Jurkat, Clone E6-1 (cell line): ENCODE results near the gene DERL3.

Source experiments
- DNase-seq: peaks from one replicate; pipeline ENCODE4 v3.0.0-alpha.2; 2011; ENCODE audit warnings: low read depth, low spot score
- H3K4me3 ChIP-seq: 2 replicates; pipeline ENCODE4 v1.5.1; 2011; ENCODE audit warnings: mild to moderate bottlenecking, low read length, control low read depth, moderate library complexity

Gene DERL3

DNA sequence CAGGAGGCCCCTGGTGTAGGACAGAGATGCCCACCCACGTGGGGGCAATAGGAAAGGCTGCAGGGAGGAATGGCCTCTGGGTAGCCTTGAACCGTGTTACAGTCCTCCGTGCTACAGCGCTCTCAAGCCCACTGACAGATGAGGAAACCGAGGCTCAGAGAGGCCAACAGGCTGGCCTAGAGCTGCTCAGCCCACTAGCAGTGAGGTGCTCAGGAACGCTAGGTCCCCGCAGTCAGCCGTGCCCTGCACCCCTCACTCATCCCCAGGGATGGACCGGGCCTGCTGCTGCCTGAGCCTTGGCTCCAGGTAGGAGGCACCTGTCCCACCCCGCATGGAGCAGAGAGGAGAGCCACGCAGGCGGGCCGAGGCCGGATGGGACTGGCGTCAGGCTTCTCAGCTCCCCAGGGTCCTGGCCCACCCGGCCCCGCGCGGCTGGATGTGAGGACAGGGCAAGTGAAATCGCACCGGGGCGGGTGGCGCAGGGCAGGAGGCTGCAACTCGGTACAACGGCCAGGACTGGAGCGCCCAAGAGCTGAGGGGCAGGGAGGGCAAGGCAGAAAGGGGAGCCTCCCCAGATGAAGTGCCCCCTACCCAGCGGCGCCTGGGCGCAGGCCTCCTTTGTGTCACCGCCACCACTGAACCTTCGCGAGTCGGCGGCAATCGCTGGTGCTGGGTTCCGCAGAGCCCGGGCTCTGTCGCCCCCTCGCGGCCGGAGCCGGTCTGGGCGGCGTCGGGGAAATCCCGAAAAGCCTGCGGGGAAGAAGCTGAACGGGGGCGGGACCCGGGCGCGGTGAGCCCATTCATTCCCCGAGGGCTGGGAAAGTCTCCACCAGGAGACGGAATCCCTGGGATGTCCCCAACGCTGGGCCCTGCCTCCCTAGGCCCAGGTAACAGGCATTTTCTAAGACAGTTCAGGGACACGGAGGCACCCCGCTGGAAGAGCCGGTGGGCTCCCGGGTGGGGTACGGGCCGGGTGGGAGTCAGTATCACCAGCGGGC, 10.5 kb upstream of the DERL3 start:
- H3K4me3 ChIP-seq, result peak overlapping the region; percentile 16; the same call in 1 of the 2 replicates
- DNase-seq, result peak; percentile 52

DNA sequence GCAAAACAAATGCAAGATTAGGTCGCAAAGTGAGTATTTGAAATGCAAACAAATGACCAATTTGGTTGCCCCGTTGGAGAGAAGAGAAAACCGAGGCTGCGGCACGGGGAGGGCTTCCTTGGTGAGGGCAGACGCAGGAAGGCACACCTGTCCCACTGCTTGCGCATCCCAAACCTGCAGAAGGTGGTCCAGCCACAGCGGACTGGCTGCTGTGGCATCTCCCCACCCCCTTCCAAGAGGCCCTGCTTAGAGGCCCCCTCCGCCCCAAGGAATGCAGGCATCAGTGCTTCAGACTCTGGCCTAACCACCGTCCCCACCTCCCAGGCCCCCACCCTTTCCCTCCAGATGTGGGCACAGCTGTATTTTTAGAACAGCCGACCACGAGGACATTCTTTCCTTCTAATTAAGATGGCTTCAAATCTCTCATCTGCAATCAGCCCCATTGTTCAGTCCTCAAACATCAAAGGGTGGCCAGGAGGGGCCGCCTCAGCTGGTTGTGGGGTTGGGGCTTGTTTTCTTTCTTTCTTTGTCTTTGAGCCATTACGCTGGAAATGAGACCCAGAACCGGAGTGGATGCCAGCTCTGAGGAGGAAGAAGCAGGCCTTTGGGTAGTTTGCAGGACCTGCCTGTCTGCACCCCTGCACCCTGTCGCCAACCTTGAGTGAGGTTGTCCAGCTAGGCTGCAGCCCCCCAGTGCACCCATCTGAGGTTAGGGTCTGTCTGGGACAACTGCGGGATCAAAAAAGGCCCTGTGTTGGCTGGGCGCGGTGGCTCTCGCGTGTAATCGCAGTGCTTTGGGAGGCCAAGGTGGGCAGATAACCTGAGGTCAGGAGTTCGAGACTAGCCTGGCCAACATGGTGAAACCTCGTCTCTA, 9.4 kb upstream of the DERL3 start:
- no peak overlapping the region for H3K4me3 ChIP-seq
- no peak for DNase-seq

DNA sequence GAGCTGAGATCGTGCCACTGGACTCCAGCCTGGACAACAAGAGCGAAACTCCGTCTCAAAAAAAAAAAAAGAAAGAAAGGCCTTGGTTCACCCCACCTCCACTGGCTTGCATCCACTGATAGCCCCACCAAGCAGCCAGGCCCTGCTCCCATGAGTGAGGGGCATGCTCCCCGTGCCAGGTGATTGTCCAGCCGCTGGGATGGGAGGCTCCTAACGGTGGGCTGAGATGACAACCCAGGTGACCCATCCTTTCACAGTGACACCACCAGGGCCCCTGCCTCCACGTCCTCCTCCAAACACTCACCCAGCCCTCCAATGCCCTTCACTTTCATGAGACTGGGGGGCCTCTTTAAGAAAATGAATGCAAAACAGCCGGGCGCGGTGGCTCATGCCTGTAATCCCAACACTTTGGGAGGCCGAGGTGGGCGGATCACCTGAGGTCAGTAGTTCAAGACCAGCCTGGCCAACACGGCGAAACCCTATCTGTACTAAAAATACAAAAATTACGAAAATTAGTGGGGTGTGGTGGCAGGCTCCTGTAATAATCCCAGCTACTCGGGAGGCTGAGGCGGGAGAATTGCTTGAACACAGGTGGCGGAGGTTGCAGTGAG, 8.6 kb upstream of the DERL3 start:
- DNase-seq, result no peak
- no peak overlapping the region for H3K4me3 ChIP-seq

DNA sequence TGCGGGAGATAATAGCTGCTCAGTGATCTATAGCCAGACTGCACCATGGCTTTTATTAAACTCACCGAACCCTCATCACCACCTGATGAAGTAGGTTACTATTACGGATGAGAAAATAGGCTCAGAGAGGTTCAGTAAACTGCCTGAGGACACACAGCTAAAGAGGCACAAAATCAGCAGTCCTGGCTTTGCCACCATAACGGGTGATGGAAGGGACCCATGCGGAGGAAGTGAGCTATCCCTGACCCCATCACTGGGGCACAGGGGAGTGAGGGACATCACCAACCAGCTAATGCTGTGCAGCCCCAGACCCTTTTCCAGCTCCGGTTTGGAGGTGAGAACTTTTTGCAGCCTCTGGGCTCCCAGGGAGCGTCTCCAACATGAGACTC, 7.3 kb upstream of the DERL3 start:
- H3K4me3 ChIP-seq, result no peak overlapping the region
- no peak for DNase-seq

DNA sequence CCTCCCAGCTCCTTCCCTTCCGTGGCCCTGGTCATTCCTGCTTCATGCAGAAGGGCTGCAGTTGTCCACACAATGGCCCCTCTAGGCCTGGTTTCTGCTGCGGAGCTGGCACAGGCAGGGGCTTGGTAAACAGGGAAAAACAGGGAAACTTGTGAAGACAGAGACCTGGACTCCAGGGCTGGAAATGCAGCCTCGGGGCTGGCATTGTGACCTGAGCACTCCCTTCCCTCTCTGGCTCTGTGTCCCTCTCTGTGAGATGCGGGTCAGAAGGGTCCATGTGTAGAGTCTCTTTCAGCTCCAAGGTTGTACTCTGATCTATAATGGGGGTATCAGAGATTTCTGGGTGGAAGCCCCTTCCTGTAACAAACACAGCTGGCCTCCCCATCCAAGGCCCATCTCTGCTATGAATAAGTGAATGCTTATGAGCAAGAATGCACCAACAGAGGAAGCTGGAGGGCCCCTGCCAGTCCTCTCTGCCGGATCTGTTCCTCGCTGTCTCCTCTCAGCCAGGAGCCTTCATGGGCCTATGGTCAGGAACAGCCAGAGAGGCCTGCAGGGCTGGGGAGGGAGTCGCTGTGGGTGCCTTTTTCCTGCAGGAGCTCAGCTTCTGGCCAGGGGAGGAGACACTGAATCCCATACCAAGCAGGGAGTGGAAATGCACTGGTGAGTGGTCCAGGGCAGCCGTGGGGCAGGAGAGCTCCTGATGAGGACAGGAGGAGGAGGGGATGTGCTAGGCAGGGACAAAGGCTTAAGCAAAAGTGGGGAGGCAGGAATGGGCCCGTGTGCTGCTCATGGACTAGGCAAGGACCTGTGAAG, 6.7 kb upstream of the DERL3 start:
- no peak for DNase-seq
- no peak overlapping the region for H3K4me3 ChIP-seq

DNA sequence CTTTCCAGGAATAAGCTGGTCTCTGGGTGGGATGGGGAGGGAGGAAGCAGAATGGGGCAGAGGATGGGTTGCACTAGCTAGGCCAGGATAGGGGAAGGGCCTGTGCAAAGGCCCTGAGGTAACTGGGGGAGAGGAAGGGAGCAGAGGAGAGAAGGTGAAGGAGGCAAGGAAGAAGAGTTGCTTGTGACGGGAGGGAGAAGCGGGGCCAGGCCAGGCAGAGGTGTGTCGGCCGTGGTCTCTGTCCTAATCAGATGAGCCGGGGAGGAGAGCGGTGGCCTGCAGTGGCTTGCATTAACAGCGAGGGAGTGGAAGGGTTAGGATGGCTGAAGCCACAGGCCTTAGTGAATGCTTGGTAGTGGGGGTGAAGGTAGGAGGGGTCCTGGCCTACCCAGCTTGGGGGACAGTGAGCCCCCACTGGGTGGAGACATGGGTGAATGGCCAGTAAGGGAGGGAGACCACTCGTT, 6.0 kb upstream of the DERL3 start:
- no peak overlapping the region for H3K4me3 ChIP-seq

DNA sequence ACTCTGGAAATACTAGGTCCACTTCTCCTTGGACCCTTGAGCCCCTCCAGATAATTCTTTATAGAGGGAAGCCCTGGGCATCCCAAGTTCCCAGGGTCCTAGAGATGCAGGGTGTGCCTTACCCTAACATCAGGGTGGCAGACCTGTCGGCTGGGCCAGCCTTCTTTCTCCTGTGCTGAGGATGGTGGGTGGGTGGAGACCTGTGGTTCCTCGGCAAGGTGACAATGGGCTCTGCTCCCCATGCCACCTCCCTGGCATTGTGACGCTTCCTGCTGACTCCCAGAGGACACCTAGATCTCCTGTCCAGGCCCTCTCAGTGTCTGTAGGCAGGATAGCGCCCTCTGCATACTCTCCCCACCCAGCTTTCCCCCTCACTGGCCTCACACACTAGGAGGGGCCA, 3.8 kb upstream of the DERL3 start:
- H3K4me3 ChIP-seq, result no peak overlapping the region
- no peak for DNase-seq

More for the DNA sequence above, 6.0 kb upstream of the DERL3 start:
- DNase-seq, result no peak

DNA sequence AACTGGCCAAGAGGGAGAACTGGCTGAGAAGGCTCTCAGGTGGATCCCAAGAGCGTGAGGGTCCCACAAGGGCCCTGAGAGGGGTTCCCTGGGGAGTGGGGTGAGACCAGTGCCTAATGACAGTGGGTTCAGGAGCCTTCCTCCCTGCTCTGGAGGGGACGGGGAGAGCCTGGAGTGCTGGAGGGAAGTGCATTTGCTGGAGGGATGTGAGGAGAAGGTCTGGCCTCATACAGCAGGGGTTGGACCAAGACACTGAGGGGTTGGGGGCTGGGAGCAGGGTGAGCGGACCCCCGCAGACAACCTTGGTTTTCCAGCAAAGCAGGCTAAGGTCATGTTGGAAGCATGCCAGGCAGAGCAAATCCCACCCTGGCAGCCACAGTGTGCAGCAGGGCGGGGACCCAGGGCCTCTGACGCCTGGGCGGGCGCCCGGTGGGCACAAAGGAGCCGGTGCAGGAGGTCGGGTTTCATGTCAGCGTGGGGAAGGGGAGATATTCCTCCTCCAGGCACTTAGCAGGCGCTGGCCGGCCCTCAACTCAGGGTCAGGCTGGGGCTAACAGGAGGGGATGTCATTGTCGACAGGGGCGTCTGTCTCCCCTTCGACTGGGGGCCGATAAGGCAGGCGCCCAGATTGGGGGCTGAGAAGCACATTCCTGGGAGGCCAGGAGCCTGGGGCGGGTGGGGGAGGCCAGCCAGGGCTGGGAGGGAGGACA, 3.1 kb upstream of the DERL3 start:
- no peak for DNase-seq
- H3K4me3 ChIP-seq, result no peak overlapping the region

DNA sequence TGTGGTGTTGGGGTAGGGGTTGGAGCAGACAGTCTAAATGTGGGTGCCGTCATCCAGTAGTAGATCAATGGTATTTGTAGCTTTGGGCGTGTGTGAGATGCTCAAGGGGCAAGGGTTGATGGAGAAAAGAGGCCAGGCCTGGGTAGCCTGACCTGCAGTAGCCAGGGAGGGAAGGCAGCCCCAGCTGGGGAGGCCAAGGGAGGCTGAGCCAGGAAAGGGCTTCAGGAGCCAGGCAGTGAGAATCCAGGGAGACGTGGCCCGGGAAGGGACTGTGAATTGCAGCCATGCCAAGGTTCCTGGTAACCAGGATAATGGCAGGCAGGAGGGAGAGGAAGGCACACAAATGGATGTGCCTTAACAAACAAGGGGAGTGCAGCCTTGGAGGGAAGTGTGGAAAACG, 2.5 kb upstream of the DERL3 start:
- DNase-seq, result no peak
- H3K4me3 ChIP-seq, result no peak overlapping the region

DNA sequence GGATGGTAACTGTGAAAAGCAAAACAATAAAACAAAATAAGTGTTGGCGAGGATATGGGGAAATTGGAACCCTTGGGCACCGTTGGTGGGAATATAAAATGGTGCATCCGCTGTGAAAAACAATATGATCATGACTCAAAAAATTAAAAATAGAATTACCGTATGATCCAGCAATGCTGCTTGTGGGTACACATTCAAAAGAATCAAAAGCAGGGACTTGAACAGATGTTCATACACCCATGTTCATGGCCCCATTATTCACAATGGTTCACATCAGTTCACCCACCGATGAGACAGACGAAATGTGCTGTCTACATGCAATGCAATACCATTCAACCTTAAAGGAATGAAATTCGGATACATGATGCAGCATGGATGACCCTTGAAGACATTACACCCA, 1.2 kb upstream of the DERL3 start:
- DNase-seq, result no peak

DNA sequence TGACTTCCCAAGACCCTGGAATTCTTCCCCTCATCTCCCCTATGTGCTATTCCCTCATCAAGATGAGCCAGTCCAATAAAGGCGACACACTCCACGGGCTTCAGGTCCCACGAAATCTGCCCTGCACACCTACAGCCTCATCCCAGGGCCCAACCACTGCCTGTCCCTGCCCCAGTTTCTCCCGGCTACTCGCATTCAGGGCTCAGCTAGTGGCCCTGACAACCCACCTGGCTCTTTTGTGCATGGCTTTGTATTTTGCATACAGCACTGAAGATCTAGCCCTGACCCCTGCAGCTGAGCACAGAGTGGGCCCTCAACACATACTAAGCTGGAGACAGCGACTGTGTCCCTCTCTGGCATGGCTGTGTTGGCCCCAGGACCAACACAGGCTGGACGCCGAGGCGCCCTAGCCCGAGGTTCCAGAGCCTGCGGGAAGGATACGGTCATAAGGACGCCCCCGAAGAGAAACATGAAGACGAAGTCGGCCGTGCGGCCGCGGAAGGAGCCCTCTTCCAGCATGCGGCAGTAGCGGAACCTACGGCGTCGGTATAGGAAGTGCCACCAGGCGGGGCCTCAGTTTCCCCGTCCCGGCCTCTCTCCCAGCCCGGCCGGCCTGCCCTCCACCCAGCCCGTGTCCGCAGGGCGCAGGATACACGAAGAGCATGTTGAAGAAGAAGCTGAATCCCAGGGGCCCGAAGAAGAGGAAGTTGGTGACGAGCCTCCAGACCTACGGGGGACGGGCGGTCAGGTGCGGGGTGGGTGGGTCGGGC, 710 bp downstream of the DERL3 start:
- H3K4me3 ChIP-seq, result no peak overlapping the region
- DNase-seq, result no peak

More for the DNA sequence above, 1.2 kb upstream of the DERL3 start:
- no peak overlapping the region for H3K4me3 ChIP-seq

DNA sequence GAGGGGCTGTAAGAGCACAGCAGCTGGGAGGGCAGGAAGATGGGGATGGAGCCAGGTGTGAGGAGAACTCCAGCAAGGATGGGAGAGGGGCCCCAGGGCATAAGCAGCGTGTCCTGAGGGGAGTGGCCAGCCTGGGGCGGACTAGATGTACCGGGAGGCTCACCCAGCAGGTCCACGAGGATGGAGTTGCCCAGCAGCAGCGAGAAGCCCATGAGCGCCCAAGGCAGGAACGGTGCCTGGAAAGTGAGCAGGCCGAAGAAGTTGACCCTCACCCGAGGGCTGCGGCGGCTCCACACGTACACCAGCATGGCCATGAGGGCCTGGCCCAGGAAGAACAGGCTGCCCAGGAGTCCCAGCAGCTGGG, 1.3 kb downstream of the DERL3 start:
- no peak for DNase-seq
- H3K4me3 ChIP-seq, result no peak overlapping the region

DNA sequence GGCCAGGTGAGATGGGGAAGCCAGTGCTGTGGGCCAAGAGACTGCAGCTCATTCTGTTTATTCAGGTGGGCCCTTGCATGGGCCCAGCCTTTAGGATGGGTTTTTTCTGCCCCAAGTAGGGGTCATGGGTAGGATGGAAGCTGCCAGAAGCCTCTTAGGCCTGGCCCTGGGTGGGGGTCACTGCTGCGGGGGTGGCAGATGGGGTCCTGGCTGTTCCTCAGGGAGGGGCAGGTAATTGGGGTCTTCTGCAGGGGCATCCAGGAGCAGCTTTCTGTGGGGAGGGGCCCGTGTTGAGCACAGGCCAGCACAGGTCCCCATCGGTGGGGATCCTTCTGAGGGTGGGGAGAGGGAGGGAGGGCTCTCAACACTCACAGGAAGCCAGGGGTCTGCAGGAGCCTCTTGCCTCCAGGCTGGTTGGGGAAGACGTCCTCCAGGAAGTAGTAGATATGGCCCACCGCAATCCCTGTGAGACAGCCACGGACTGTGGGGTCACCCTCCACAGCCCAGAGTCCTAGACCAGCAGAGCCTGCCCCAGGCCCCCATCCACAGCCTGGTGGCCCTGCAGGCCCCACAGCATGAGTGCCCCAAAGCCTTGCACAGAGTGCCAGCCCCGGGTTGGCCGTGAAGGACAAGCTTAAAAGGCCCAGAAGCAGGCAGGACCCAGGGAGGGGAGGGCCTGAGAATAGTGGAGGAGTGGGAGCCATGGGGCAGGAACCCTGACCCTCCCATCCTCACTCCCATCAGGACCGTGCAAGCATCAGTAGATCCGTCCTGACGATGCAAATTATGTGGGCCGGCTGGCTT, 1.9 kb downstream of the DERL3 start:
- H3K4me3 ChIP-seq, result no peak overlapping the region
- DNase-seq, result no peak

DNA sequence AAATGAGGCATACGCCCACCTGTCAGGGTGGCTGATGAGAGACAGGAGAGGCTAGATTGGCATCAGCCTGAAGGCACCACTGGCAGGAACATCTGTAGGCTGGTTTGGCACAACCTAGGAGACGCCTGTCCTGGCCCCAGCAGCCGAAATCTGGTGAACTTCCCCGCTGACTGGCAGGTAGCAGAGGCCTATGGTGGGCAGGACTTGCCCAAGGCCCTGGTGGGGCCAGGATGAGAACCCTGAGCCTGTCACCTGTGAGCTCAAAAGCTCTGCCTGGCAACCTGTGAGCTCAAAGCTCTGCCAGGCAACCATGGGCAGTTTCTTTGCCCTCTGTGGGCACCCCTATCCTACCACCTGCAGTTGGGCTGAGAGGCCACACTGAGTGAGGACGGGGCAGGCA, 2.5 kb downstream of the DERL3 start:
- DNase-seq, result no peak
- no peak overlapping the region for H3K4me3 ChIP-seq

DNA sequence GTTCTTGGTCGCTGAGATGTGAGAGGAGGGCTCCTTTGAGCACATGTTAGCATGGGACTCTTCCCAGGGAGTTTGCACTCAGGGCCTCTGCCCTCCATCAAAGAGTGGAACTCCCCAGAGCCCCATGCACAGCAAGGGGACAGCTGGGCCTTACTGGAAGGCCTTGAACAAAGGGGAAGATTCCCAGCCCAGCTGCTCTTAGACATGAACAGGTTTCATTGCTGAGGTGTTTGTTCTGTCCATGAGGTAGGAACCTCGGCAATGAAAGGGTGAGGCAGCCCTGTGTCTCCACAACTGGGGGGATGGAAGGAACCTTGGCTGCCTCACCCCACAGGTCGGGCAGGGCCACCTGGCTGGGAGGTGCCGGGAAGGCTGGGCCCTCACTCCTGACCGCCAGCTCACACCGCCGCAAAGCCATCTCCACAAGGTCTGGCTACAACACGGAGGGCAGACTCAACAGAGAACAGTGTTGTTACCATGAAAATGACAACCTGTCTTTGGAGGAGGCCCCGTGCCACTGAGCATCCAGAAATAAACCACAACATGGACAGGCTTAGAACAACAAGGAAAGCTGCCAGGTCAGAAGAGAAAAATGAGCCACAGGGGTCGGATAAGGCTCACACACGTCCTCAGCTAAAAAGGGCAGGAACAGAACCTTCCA, 3.2 kb downstream of the DERL3 start:
- DNase-seq, result no peak
- no peak overlapping the region for H3K4me3 ChIP-seq

DNA sequence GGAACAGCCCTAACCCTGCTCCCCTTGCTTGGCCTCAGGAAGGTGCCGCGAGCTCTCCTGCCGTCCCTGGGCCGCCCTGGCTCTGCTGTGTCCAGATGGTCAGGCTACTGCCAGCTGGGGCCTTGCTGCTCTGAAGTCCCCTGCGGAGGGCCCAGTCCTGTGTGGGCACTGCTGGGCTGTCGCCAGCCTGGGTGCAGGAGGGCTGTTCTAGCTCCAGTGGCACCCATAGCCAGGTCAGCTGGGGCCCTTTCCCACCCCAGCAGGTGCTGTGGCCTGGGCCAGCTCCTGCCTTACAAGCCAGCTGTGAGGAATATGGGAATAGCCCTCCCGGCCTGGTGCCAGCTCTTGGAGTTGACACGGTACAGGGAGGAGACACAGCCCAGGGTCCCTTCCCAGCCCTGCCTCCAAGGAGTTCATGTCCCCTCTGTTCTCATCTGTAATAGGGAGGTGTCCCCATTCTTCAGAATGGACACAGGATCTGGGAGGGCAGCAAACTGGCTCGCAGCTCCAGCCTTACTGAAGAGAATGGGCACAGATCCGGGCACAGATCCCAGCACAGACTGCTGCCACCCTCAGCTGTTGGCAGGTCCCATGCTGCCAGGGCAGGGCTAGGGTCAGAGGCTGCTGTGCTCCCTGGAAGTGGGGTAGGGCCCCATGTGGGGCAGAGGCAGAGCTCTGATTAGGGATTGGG, 3.9 kb downstream of the DERL3 start:
- no peak overlapping the region for H3K4me3 ChIP-seq

More for the DNA sequence above, 3.9 kb downstream of the DERL3 start:
- DNase-seq, result no peak
